GM13977 (cell line): ENCODE results near the gene ZBTB7A.
A peak's percentile ranks its signal among the peaks of the same experiment; 100 is the strongest.

Experiments used
- DNase-seq: peaks from one replicate; pipeline ENCODE4 v3.0.0; 2012; ENCODE audit warnings: low spot score
- in situ Hi-C: fragments of 300-500 bp; cut with MboI; formaldehyde crosslinking; loops from one replicate; pipeline ENCODE4 v1.12.0; 2022; ENCODE audit warnings: low sequenced_read_pairs, low pct_unique_long_range_greater_than_20kb, mixed read lengths, inconsistent platforms; ENCODE audit not compliant: unreplicated experiment
- TF ChIP-seq, protein P1 (sequence below): IDR thresholded peaks from 2 replicates; pipeline ENCODE4 v1.5.1; 2012; ENCODE audit warnings: mild to moderate bottlenecking, control low read depth; ENCODE audit not compliant: insufficient read depth; ENCODE audit errors: extremely low read depth, missing control alignments

ZBTB7A gene

DNA sequence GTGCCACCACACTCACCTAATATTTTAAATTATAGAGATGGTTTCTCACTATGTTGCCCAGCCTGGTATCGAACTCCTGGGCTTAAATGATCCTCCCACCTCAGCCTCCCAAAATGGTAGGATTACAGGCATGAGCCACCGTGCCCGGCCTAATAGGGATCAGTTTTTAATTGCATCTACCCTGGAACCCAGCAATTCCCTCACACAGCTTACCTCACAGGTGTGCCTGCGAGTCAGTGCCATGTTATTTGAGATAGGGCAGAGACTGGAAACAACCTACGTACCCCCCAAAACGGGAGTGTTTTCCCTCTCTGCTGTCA lies 42.9 kb upstream of the ZBTB7A start:
- DNase-seq: no peak
- TF ChIP-seq, protein P1, sequence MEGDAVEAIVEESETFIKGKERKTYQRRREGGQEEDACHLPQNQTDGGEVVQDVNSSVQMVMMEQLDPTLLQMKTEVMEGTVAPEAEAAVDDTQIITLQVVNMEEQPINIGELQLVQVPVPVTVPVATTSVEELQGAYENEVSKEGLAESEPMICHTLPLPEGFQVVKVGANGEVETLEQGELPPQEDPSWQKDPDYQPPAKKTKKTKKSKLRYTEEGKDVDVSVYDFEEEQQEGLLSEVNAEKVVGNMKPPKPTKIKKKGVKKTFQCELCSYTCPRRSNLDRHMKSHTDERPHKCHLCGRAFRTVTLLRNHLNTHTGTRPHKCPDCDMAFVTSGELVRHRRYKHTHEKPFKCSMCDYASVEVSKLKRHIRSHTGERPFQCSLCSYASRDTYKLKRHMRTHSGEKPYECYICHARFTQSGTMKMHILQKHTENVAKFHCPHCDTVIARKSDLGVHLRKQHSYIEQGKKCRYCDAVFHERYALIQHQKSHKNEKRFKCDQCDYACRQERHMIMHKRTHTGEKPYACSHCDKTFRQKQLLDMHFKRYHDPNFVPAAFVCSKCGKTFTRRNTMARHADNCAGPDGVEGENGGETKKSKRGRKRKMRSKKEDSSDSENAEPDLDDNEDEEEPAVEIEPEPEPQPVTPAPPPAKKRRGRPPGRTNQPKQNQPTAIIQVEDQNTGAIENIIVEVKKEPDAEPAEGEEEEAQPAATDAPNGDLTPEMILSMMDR: no peak
- in situ Hi-C loops: no loop called here

GRCh38 chr19:4108767-4109625 lies 42.3 kb upstream of the ZBTB7A start:
- peak; percentile 88 for DNase-seq
- in situ Hi-C loops: no loop called here

DNA sequence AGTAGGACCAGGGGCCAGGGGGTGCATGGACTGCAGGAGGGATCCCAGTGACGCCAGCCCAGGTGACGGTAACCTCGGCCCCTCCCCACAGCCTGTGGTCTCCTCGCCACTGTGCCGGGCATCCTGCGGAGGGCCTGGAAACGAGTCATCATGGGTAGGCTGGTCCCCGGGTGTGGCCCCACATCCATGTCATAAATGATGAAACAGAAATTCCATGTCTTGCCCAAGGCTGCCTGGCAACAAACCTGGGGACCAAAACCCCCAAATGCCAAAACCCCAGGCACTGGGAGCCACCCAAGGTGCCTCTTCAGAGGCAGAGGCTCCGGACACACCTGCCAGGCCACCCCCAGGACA lies 36.4 kb upstream of the ZBTB7A start:
- no peak for DNase-seq
- TF ChIP-seq, protein P1: no peak
- in situ Hi-C loops: no loop called here

More at GRCh38 chr19:4108767-4109625, 42.3 kb upstream of the ZBTB7A start:
- TF ChIP-seq, protein P1: no peak

DNA sequence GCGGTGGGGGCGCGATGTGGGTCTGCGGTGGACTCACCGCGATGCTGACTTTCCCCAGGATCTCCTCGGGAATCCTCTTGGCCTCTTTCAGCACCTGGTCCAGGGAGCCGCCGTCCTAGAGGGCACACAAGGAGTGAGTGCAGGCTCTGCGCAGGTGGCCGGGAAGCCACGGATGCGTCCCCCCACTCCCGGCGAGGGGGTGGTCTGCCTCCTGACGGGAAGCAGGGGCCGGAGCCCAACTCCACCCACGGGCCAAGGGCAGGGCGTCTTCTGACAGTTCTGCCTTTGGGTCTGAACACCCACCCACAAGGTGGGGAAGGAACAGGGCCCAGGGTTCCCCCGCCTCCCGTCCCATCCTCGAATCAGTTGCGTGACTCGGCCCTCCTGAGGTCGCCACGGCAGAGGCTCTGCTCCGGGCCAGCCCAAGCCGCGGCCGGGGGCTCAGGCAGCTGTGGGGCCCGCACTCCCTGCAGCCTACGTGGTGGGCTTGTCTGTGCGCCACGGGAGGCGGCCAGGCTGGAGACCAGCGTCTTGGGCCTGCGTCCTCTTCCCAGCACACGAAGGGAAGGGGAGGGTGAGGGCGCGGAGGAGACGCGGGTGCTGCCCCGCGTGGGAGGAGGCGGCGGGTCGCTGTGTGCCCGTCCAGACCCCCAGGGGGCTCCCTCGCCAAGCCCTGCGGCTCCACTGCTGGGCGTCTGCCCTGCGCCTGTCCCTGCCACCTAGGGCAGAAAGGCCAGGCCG lies 35.8 kb upstream of the ZBTB7A start:
- no peak for DNase-seq
- TF ChIP-seq, protein P1: no peak
- in situ Hi-C loops: no loop called here

DNA sequence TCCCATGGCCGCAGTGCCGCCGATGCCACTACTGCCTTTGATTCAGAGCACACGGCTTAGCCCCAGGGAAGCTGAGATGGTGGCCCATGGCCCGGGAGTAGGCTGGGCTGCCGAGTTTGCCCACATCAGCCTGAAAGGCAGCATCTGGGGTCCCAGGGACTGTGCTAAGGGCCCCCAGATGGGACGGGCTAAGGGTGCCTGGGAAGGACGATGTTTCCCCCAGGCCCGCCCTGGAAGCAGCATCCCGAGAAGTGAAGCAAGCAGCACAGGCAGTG lies 34.7 kb upstream of the ZBTB7A start:
- in situ Hi-C loops: no loop called here
- DNase-seq: no peak
- TF ChIP-seq, protein P1: no peak

- TF ChIP-seq, protein P1: no peak
- DNase-seq: no peak
- in situ Hi-C loops: no loop called here
These were observed 34.2 kb upstream of the ZBTB7A start for GRCh38 chr19:4100647-4101495.
